ENCODE measurements around the gene SPOCD1.

SPOCD1 gene

GRCh38 chr1:31752258-31752657 lies 63.6 kb downstream of the SPOCD1 start:
- TF ChIP-seq CTCF (IDR thresholded peaks at IDR 0.05; ENCODE audit: borderline replicate concordance, insufficient read depth, low read depth, low read length): no peak
- H3K4me3 ChIP-seq (ENCODE audit: low read depth, low read length): no peak overlapping the region

GRCh38 chr1:31751822-31752241 lies 64.0 kb downstream of the SPOCD1 start:
- no peak overlapping the region for H3K4me3 ChIP-seq (ENCODE audit: low read depth, low read length)
- TF ChIP-seq CTCF (IDR thresholded peaks at IDR 0.05; ENCODE audit: borderline replicate concordance, insufficient read depth, low read depth, low read length): no peak

GRCh38 chr1:31750858-31751510 lies 64.8 kb downstream of the SPOCD1 start:
- no peak for TF ChIP-seq CTCF (IDR thresholded peaks at IDR 0.05; ENCODE audit: borderline replicate concordance, insufficient read depth, low read depth, low read length)
- H3K4me3 ChIP-seq (ENCODE audit: low read depth, low read length): no peak overlapping the region

GRCh38 chr1:31749785-31750735 lies 65.8 kb downstream of the SPOCD1 start:
- no peak for TF ChIP-seq CTCF (IDR thresholded peaks at IDR 0.05; ENCODE audit: borderline replicate concordance, insufficient read depth, low read depth, low read length)
- H3K4me3 ChIP-seq (ENCODE audit: low read depth, low read length): no peak overlapping the region

- no peak for TF ChIP-seq CTCF (IDR thresholded peaks at IDR 0.05; ENCODE audit: borderline replicate concordance, insufficient read depth, low read depth, low read length)
- no peak overlapping the region for H3K4me3 ChIP-seq (ENCODE audit: low read depth, low read length)
Measured at GRCh38 chr1:31748365-31748764, 67.5 kb downstream of the SPOCD1 start.

GRCh38 chr1:31747304-31747703 lies 68.5 kb downstream of the SPOCD1 start:
- no peak for TF ChIP-seq CTCF (IDR thresholded peaks at IDR 0.05; ENCODE audit: borderline replicate concordance, insufficient read depth, low read depth, low read length)
- H3K4me3 ChIP-seq (ENCODE audit: low read depth, low read length): no peak overlapping the region
